GM21529 (cell line): Measurements from ENCODE around the gene TFPI.
"Not testable (repeated sequence)": the region's sequence is repeated elsewhere in the genome, so short reads cannot be mapped to it uniquely, and the experiment has no call there.

Source experiments
- ATAC-seq: cut with Tn5 transposase; IDR thresholded peaks from one replicate; pipeline ENCODE4 v1.9.1; 2021; ENCODE audit not compliant: unreplicated experiment

The TFPI gene

DNA sequence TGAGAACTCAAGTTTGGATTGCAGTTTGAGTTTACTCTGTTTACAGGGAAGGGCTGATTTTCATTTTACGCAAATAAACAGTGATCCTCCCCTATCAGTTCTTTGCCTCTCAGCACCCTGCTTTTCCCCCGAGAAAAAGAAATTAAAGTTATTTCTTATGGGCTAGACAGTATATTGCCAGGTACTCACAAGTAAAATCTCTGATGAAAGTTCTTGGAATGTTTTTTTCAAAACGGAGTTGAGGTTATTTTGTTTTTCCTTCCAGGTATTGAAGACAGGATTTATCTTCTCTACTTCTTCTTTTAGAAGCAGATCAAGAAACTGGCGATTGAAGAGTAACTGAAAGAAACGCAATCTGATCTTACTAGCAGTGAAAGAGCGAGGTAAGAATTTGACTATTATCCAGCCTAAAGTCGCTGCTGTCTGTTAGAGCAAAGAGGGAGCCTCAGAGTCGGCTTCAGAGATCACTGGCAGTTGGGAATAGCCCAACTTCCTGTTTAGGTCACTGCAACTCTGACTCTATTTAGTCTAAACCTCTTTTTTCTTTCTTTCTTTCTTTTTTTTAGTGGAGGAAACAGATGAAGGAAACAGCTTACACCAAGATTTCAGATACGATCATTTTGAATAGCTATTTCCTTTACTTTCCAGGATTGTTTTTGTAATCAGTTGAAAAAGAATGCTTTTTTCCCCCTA lies at the start of gene TFPI:
Gene TFPI, minus strand, starts transcription at position 425 of the 693 bp plus-strand sequence. CDS start 50,667 bp downstream, outside the sequence.
- ATAC-seq = no peak

DNA sequence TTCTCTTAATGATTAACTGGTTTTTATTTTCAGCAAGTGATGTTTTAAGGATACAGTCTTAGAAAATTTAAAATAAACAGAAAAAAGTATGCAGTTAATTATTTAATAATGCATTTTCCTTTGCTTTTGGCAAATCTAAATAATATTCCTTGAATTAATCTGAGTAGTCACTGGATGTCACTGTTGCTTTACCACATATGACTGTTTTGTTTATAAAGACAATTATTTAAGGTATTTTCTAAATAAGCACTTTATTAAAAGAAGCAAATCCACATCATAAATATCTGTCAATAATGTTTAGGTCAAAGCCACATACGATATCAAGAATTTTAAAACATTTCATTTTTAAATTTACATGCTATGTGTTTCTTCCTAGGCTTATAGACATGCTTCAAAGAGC lies 40.6 kb upstream of the TFPI start:
- ATAC-seq = no peak

DNA sequence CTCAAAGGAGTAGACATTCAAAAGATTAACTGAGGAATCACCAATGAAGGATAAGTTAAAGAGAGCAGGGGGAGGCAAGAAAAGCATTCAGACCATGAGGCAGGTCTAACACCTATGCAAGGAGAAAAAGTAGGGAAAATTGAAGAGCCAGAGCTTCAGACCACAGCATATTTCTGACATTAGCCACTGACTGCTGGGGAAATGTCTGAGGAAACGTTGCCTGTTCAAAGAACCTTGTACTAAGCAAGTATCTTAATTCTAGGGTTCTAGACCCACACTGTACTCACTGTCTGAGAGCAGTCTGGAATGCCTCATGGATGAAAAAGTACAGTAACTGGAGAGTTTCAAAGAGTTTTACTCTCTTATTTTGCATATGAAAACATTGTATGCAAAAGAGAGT lies 39.5 kb upstream of the TFPI start:
- ATAC-seq = no peak

DNA sequence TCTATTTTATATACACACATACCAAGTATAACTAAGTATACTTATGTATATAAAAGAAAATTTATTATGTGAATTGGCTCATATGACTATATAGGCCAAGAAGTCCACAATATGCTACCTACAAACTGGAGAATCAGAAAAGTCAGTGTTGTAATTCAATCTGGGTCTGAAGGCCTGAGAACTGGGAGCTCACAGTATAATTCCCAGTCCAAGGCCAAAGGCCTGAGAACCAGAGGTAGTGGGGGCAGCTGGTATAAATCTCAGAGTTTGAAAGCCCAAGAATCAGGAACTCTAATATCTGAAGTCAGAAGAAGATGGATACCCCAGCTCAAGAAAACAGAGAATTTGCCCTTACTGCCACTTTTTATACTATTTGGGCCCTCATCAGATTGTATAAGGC lies 38.9 kb upstream of the TFPI start:
- no peak for ATAC-seq

DNA sequence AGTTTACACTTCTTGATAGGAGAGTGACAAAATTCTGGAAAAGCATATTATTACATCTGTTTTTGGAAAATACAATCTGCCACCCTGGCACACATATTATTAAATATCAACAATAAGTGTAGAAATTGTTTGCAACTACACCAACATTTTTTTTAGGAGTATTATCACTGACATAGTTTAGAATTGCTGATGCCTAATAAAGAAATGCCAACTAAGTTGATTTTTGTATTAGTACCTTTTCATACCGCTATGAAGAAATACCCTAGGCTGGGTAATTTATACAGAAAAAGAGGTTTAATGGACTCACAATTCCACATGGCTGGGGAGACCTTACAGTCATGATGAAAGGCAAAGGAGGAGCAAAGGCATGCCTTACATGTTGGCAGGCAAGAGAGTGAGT lies 35.9 kb upstream of the TFPI start:
- ATAC-seq = no peak

DNA sequence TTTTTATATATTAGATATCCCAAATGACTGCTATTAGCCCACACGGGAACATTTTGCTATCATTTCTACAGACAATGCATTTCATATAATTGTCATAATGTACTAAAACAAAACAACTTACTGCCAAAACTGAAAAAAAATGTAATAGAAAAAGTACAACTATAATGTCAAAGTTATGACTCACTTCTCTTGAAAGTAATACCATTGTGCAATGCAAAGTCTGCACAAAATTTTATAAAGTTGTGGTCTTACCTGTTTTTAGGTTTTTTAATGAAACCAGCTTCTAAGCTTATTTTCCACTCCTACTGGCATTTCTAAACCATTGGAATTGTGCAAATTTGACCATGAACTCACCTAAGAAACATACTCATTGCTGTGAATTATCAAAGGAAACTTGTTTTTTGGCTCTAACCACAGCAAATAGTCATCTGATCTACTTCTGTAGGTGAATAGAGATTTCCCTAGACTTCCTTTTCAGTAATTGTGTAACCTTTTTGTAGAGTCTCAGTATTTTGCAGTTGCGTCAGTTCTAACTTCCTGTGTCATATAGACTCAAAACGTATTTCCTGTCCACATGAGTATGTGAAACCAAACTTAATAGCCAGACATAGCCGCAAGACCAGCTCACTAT lies 31.9 kb upstream of the TFPI start:
- ATAC-seq = peak; percentile 82

DNA sequence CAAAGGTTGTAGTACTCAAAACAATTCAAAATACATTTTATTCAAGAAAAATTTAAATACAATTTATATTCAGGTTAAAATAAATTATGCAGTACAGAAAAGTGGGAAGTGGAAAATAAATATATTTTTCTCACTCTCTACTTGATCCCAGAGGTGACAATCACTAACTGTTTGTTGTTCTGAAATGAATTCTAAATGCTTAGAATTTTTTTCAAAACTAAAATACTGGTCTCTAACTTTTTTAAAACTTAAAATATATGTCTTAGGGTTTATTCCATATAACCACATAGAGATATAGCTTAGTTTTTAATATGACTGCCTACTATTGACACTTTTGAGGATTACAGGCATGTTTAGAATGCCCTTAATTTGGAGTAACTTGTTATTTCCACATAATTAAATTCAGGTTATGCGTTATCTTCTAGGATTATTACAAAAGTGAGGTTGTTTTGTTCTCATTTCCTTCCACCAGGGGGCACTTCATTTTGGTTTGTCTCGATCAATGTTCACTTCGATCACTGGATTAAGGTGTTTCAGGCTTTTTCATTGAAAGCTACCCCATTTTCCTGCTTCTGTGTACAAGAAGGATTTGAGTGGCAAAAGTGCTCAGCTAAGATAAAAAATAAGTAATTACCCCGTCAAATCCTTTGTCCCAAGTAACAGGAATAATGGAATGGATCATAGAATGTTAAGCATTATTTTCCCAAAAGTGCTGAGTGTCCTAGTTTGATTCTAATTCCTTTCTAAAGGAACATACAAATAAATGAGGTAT lies 27.1 kb upstream of the TFPI start:
- peak; percentile 53 for ATAC-seq

DNA sequence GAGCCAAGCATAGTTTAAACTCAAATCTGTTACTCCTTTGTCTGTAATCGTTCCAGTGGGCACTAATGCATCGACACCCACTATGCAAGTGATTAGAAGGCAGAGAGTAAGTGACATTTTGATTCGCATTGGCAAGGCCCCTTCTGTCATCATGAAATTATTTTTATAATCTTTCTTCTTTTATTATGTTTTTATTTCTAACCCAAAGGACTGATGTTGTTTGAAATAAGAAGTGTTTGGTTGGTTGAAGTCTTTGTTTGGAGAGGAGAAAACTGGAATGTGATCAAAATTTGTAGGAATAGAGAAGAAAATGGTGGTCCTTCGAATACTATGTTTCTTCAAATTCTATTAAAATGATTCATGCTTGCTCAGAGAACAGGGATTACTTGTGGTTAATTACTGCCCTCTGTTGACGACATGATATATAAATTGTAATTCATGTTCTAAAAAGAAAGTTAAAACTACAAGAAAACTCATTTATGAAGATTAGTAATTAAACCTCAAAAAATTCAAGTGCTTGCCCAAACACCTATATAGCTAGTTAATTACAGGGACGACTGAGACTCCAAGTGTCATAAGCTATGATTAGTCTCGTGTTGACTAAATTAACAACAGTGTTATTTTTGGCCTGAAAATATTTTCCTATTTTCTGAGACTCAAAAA lies 26.4 kb upstream of the TFPI start:
- no peak for ATAC-seq

DNA sequence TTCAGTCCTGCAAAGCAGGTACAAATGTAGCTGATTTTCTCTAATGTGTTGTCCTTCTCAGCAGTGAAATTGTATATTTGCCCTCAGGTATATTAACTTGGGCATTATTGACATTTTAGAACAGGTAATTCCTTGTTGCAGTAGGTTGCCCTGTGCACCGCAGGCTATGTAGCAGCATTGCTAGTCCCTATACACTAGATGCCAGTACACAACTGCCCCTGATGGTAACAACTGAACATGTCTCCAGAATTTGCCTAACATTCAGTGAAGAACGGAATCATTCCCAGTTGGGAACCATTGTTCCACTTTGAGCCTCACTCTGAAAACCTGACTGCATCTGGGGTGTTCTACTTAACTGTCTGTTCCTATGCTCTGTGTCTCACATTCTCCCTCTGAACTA lies 23.1 kb upstream of the TFPI start:
- no peak for ATAC-seq

DNA sequence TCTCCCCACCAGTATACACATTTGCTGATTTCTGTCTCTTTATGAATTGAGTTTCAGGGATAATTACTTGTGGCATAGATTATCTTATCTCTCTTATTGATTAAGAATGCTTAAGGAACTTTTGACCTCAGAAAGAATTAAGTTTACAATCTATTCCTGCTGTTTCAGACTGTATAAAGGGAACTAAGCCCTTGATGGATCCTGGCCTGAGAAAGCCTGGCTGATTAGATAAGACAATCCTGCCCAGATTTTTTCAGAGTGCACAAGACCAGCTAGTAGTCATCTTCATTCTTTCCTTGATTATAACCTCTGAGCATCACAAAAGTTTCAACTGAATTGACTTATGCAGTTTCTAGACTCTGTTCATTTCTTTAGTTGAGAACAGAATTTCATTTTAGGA lies 22.7 kb upstream of the TFPI start:
- ATAC-seq = no peak

DNA sequence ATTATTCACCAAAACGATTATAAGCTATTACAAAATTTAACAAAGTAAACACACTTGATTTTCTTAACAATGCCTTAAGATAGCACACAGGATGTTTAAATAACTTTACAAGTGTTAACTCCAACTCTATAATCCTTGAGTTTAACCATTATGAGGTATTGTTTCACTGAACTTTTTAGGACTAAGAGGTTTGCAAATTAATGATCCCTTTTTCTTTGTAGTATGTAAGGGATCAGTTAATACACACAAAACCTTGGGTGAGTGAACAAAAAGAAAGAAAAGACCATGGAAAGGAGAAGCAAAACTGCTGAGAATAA lies 21.5 kb upstream of the TFPI start:
- ATAC-seq = no peak

DNA sequence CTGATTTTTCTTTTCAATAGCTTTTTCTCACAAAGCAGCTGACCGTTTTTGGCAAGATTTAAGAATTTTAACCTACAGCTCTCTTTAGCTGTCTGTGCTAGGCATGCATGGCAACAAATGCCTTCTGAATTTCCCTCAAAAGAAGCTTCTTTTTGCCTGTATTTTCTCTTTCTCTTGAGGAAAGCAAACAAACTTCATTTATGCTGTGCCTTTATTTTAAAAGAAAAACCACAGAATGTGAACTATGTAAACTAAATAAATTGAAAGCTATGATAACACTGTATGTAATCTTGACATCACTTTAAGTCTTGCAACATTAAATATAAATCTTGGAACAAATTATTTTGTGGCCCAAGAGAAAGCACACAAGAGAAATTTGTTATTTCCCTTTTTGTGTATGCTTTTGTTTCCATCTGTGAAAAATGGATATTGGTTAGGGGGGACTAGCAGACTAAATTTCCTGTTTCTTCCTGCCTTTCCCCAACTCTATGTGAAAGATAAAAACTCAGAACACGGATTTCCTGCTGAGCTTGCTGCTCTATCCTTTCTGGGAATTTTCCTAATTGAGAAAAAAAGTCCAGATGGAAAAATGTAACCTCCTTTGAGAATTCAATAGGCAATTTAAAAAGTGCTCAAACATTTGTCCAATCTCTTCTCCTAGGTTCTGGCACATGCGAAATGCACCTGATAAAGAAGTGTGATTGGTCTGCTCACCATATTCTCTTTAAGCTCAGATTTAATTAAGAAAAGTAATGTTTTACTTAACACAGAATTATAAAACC lies 20.9 kb upstream of the TFPI start:
- no peak for ATAC-seq

DNA sequence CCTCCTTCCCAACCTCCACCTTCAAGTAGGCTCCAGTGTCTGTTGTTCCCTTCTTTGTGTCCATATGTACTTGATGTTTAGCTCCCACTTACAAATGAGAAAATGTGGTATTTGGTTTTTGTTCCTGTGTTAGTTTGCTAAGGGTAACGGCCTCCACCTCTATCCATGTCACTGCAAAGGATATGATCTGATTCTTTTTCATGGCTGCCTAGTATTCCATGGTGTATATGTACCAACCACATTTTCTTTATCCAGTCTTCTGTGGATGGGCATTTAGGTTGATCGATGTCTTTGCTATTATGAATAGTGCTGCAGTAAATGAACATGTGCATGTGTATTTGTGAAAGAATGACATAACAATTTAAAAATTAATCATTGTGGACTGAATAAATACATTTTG lies 19.5 kb upstream of the TFPI start:
- ATAC-seq = no peak

DNA sequence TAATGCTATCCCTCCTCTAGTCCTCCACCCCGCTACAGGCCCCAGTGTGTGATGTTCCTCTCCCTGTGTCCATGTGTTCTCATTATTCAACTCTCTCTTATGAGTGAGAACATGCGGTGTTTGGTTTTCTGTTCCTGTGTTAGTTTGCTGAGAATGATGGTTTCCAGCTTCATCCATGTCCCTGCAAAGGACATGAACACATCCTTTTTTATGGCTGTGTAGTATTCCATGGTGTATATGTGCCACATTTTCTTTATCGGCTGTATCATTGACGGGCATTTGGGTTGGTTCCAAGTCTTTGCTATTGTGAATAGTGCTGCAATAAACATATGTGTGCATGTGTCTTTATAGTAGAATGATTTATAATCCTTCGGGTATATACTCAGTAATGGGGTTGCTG lies 17.8 kb upstream of the TFPI start:
- not testable (repeated sequence) for ATAC-seq

DNA sequence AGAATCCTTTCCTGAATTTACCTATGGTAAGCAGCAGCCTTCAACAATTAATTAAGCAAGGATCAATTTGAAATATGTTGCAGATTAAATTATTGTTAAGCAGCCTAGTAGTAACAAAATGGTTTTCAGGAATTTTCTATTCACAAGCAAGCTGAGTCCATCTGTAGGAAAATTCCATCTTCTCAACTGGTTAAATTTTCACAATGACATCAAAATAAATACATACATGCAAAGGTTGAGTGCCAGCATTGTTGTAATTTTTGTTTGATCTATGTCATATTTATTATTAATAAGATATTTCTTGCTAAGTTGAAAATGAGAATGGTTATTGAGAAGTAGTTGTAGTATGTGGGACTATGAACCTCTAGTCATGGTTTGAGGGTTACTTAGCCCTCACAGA lies 15.3 kb upstream of the TFPI start:
- no peak for ATAC-seq

DNA sequence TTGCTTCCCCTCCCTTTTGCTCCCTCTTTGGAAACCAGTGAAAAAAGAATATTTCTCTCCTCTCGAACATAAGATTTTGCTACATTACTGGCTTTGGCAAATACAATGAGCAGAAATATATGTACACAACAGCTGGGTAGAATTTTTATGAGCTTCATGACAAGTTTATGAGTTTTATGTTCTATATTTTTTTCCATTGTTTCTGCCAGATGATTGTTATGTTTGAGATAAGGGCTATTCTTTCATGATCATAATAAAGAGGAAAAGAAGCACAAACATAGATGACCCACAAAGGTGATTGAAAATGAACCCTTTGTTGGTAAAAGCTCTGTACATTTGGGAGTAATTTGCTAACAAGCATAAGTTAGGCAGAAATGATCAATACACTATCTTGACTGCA lies 14.8 kb upstream of the TFPI start:
- ATAC-seq = no peak

DNA sequence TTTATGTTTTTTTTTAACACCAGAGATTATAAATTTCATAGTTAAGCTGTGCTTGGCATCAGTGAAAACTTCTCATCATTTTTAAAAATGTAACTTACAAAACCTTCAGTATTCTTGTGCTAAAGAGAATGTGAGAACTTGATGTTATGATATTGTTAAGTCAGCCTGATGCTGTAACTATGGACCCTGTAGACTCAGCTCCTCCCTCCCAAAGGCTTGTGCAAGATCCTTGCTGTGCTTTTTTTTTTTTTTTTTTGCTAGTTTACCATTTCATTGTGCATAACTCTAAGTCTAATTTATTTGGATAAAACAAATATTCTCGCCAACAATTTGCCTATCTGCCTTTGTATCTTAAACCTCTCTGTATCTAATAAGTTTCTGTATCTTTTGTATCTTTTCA lies 12.9 kb upstream of the TFPI start:
- ATAC-seq = no peak

DNA sequence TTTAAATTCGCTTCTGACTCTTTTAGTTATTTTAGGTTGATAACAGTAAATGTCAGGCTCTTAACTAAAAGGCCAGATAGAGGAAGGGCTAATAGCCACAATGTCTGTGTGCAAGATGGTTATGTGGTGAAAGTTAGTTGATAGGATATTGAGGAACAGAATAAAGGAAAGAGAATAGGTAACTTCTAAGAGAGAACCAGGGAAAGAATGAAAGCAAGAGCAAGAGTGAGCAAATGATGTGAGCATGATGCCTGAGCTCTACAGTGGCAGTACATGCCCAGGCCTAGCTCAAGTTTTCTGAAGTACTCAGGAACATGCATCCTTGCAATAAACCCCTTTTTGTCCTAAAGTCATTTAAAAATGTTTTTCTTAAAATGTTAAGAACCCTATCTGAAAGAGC lies 12.5 kb upstream of the TFPI start:
- no peak for ATAC-seq

DNA sequence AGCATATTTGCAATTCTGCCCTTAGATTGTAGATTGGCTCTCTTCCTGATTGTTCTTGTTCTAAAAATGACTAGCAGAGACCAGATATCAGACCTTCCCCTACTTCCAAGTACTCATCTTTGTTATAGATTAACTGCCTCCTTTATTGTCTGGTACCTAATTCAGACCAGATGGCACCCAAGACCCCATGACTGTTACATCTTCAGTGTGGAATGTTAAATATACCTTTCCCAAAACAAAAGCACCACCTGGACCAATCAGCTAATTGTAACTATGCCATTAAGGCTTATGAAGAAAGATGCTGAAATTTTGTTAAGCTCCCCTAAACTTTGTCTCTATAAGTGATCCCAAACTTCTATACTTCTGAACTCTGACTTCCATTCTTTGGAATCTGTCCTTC lies 12.0 kb upstream of the TFPI start:
- no peak for ATAC-seq

DNA sequence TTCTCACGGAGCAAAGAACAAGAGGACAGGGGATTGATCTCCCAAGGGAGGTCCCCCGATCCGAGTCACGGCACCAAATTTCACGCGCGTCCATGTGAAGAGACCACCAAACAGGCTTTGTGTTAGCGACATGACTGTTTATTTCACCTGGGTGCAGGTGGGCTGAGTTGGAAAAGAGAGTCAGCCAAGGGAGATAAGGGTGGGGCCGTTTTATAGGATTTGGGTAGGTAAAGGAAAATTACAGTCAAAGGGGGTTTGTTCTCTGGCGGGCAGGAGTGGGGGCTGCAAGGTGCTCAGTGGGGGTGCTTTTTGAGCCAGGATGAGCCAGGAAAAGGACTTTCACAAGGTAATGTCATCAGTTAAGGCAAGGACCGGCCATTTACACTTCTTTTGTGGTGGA lies 11.4 kb upstream of the TFPI start:
- ATAC-seq = not testable (repeated sequence)

DNA sequence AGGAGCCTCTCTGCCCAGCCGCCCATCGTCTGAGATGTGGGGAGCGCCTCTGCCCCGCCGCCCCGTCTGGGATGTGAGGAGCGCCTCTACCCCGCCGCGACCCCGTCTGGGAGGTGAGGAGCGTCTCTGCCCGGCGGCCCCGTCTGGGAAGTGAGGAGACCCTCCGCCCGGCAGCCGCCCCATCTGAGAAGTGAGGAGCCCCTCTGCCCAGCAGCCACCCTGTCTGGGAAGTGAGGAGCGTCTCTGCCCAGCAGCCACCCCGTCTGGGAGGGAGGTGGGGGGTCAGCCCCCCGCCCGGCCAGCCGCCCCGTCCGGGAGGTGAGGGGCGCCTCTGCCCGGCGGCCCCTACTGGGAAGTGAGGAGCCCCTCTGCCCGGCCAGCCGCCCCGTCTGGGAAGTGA lies 2.3 kb upstream of the TFPI start:
- not testable (repeated sequence) for ATAC-seq
